Stimulated activated CD8-positive, alpha-beta memory T cell treated with anti-CD3 and anti-CD28 coated beads, Interleukin-12 subunit alpha, Interleukin-12 subunit beta, amount 100 ng/mL, for 1 hour (primary cell): ENCODE data around the gene PRDM4.

ENCODE experiments used
- DNase-seq: peaks from one replicate; pipeline ENCODE4 v3.0.0-alpha.2; 2020; ENCODE audit warnings: low read depth

Gene PRDM4

DNA sequence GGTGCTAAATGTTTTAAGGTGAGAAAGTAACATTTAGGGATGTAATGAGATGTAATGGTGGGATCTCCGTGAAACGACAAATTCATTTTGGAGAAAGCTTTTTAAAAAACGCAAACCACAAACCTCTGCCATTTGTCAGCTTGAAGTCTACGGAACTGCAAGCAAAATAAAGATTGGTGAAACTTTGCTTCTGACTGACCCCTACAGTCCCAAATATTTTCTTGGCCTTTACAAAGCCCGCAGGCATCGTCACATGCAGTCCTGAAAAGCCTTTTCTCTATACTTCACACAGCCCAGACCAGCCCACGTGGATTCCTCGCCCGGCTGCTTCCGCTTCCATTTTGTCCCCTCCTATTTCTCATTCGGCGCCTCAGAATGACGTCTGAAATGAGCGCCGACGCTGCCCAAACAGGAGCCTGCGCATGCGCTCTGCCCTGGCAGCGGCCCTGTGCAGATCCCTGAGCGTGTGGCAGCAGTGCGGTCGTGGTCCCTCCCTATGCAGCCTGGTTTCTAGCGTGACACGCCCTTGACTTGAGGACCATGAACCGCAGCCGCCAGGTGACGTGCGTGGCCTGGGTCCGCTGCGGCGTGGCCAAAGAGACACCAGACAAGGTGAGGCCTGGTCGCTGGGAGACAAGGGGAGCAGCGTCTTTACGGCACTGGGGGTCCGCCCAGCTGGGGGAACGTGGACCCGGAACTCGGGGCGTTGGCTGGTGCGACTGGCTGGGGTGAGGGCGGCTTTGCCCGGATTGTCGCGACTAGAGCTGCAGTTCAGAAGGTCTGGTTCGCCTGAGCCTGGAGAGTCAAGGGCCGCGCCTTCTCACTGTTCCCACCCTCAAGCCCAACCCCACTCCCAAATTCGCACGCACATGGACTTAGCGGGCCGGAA is 75.3 kb downstream of the PRDM4 start, which contains the start of gene PWP1:
TSS of gene PWP1 (plus strand) at position 440 of the 889 bp plus-strand sequence. CDS start at position 541, 101 bp downstream.
- DNase-seq: peak; percentile 94

- DNase-seq: no peak
Observed at GRCh38 chr12:107684990-107685359, 76.0 kb downstream of the PRDM4 start.

DNA sequence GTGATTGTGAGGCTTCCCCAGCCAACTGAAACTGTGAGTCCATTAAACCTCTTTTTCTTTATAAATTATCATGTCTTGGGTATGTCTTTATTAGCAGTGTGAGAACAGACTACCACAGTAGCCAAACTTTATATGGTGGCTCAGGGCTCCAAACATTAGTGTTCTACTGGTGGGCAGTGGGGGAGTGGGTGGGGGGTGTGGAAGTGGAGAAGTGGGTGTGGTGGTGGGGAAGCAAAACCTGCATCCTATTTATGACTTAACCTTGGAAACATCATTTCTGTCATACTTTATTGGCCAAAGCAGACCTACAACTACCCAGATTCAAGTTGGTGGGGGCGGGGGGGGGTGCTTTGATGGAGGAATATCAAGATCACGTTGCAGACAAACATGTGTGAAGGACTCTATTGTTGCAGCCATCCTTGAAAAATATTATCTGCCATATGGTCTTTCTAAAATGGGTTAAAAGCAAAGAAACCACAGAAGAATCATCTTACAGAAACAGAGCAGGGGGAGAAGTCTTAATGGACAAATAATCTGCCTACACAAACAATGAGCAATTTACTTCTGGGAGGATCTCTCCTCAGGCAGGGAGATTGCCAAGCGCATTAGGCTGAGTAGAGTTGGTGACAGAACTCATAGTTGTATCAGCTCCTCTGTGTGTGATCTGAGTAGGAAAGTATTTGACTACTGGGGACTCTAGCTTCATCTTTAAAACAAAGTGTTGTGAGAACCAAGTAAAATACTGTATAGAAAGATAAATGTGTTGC is 76.7 kb downstream of the PRDM4 start:
- no peak for DNase-seq
